ENCODE measurements around the gene KCNJ1.

The KCNJ1 gene

DNA sequence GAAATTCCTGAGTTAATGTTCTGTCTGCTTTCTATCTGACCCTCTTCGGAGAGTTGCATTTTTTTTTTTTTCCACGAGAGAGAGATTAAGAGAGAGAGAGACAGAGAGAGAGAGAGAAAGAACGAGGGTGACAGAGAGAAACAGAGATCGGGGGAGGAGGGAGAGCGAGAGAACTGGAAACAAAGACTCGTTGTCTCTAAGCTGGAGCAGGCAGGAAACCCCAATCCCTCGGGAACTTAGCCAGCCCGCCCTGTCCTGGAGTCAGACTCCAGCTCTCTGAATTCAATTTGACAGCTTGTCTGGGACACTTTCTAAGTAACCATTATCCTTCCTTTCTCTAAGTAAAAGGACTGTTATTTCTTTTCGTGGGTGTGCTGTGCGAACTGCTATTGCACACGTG, 76.9 kb downstream of the KCNJ1 start:
- TF ChIP-seq, protein P1, sequence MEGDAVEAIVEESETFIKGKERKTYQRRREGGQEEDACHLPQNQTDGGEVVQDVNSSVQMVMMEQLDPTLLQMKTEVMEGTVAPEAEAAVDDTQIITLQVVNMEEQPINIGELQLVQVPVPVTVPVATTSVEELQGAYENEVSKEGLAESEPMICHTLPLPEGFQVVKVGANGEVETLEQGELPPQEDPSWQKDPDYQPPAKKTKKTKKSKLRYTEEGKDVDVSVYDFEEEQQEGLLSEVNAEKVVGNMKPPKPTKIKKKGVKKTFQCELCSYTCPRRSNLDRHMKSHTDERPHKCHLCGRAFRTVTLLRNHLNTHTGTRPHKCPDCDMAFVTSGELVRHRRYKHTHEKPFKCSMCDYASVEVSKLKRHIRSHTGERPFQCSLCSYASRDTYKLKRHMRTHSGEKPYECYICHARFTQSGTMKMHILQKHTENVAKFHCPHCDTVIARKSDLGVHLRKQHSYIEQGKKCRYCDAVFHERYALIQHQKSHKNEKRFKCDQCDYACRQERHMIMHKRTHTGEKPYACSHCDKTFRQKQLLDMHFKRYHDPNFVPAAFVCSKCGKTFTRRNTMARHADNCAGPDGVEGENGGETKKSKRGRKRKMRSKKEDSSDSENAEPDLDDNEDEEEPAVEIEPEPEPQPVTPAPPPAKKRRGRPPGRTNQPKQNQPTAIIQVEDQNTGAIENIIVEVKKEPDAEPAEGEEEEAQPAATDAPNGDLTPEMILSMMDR (IDR thresholded peaks at IDR 0.05; ENCODE audit: insufficient read depth, low read depth, low read length, missing control alignments): no peak
- DNase-seq (ENCODE audit: low read depth): no peak
- H3K4me3 ChIP-seq (ENCODE audit: low read depth, low read length): no peak overlapping the region

DNA sequence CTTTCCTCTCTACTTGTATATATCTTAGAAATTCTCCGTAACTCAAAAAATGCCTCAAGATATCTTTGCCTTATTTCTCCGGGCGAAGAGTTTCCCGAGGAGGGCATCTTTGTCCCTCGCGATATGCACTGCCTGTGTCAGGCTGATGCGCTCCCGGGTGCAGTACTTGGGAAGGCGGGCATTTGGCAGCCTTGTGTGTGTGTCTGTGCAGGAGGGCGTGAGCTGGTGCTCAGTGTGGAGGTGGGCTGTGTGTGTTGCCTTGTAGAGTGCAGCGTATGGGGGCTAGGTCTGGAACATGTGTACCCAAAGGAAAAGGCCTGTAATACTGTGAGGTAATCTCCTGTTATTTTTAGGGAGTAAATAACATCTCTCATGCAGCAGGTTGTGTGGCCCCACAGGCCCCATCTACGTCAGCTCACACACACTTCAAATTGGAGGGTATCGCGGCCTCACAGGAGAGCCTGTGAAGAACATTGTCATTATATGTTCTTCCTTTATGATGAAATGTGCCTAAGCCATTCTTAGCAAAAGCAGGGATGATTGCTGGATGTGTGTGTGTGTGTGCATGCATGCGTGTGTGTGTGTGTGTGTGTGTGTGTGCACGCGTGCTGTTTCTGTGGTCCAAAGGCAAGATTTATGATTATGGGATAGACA, 77.5 kb downstream of the KCNJ1 start:
- H3K4me3 ChIP-seq (ENCODE audit: low read depth, low read length): no peak overlapping the region
- TF ChIP-seq, protein P1 (IDR thresholded peaks at IDR 0.05; ENCODE audit: insufficient read depth, low read depth, low read length, missing control alignments): no peak
- DNase-seq (ENCODE audit: low read depth): no peak
